NCI-H1436 treated with DMSO at 0.1 percent for 48 hours (cell line): ENCODE results near the gene GFY.

Experiments used
- DNase-seq: peaks from one replicate; lab custom pipeline; 2025; lab: John Stamatoyannopoulos, UW

The GFY gene

DNA sequence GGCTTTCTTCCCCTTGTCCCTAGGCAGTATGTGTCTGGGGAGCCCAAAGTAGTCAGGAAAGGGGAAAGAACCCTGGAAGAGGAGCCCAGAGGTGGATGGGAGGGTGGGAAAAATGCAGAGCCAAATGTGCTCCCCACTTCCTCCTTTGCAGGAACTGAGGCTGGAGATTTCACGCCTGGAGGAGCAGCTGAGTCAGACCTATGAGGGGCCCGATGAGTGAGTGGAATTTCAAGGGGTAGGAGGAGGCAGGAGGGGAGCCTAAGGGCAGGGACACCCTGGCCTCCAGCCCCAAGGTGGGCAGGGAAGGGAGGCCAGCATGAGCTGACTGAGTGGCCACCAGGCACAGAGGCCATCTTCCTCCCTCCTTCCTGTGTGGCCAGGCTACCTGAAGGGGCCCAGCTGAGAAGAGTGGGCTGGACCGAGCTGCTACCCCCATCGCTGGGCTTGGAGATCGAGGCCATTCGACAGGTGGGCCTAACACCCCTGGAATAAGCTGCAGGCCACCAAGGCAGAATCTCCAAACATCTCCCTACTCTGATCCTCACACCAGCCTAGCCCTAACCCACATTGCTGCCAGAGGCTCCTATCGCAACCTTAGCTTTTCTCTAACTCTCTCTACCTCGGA, 16.3 kb upstream of the GFY start:
- DNase-seq = no peak

DNA sequence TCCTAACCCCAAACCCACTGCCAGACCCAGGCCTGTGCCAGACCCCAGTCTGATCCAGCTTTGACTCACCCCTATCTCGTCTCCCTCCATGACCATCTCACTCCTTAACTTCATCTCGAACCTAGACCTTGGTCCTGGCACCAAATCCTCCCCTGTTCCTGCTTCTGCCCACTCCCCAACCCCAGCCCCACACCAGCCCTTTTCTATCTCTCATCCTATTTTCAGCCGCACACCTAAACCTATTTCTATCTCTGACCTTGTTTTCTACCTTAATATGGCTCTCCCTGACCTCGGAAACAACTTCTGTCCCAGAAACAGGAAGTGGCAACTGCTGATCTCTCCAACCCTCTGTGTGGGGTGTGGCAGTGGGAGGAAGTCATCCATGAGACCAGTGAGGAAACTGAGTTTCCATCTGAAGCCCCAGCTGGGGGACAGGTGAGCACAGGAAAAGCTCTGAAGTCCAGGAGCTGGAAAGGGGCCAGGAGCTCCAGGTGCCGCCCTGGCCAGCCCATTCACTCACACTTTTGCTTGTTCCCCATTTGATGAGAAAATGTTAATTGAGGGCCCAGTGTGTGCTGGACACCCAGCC, 15.7 kb upstream of the GFY start:
- no peak for DNase-seq

DNA sequence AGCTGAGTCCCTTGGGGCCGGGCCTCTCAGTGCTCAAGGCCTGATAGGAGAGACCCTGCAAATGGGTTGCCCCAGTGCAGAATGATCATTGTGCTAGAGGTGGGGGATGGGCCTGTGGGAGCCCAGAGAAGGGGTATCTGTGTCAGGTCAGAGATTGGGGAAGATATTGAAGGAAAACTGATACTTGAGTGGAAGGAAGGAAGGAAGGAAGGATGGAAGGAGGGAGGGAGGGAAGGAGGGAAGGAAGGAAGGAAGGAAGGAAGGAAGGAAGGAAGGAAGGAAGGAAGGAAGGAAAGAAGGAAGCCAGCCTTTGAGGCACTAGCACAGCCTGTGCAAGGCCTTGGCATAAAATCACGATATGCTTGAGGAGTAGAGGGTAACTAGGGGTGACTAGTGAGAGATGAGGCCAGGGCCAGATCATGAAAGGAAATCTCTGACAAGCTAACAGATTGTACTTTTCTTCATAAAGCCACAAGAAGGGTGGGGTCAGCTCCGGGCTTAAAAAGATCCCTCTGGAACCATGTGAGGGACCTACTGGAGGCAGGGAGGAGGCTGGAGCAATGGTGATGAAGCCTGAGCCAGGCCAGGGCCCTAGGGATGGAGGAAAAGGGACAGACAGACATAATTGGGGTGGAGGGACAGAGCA, 13.4 kb upstream of the GFY start:
- no peak for DNase-seq

DNA sequence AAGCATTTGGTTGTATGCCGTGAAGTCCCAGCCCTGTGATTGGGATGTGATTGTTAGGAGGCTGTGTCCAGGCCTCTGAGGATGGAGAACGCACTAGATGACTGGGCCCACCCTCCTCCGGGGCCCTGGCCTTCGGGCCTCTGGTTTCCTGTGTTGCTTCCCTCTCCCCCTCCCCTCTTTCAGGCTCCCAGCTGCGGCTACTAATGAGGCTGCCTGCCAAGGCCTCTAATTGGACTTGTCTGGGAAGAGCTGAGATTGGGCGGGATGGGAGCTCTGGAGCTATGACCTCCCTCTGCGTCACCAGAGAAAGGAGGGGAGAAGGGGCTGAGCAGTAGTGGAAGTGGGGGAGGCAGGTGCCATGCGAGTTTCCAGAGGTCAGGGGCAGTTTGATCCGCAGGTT, 11.8 kb upstream of the GFY start:
- DNase-seq = no peak

DNA sequence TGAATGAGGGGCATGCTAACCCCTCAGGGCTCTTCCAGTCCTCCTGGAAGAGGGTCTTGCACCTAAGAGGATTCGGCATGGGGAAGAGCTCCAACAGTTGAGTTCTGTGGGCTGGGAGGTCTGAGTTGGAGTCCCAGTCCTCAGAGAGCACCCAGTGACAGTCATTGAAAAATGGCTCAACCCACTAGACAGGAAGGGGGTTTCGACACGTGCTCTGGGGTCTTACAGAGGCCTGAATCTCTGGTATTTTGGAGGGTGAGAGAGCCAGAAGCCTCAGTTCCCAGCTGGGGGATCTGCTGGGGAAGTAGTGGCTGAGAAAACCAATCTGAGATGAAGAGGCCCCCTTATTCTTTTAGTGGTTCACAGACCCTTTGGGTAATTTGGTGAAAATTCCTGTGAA, 10.9 kb upstream of the GFY start:
- no peak for DNase-seq

DNA sequence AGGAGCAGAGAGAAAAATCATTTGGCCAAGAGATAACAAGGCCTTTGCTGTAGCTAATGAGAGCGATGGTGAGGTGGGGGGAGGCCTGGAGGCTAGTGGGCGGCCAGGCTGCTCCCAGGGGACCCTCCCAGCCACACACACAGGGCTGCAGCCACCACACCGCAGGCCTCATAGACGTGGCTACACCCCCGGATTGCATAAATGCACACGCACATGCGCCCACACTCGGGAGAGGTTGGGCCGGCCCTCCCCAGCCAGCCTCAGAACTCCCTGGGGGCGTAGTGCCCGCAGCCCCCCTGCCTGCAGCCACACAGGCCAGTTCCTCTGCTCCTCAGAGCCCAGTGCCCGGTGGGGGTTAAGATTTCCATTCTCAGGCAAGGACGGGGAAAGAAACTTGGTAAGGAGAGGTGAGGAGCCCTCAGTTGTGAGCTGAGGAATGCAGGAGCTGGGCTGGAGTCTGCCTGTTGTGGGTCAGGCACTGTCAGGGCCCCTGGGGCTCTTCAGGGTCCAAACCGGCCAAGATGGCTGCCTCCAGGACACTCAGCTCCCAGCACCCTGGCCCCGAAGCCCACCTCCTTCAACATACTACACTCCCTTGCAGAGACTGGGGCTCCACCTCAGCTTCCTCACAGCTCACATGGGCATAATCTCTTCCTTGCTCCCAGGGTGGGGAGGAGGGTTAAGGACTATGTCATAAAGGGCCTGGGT, 9.9 kb upstream of the GFY start:
- DNase-seq = no peak

DNA sequence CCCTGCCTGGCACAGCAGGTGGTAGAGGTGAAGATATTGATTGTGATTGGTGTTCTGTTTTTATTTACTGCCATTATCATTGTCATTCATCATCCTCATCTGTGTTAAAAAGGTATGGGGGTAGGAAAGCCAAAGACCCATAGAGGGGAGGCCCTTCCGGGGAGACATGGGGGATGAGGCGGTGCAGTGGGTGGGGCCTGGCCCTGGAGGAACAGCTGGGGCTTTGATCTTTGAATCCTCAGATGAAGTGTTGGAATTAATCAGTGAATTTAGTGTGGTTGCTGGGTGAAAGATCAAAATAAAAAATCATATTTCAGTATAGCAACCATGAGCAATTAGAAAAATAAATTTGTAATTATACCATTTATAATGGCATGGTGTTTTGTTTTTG, 9.4 kb upstream of the GFY start:
- DNase-seq = no peak

DNA sequence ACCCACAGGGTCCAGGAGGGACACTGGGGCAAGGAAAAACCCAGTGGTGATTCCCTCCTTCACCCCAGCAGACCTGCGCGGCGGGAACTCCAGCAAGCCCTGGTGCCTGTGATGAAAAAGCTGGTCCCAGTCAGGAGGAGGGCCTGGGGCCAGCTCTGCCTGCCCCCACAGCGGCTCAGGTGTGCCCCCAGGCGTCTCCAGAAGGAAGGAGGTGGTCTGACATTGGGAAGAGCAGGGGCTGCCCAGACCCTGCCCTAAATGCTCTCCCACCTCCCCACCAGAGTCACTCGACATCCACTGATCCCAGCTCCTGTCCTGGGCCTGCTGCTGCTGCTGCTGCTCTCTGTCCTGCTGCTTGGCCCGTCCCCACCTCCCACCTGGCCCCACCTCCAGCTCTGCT, 8.1 kb upstream of the GFY start:
- no peak for DNase-seq

DNA sequence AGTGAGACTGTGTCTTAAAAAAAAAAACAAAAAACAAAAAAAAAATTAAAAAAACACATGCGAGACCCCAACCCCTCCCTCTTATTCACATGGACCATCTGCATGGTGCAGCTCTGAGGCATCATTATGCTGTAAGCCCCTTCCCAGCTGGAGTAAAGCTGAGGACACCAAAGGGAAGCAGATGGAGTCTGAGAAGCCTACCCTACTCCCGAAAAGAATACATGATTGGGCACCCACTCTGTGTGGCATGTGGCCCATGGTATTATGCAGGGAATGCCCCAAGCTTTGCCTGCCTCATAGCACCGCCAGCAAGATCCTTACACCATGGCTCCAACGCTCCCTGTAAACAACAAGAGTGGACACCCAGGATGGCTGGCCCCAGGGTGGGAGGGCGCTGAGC, 6.7 kb upstream of the GFY start:
- no peak for DNase-seq

DNA sequence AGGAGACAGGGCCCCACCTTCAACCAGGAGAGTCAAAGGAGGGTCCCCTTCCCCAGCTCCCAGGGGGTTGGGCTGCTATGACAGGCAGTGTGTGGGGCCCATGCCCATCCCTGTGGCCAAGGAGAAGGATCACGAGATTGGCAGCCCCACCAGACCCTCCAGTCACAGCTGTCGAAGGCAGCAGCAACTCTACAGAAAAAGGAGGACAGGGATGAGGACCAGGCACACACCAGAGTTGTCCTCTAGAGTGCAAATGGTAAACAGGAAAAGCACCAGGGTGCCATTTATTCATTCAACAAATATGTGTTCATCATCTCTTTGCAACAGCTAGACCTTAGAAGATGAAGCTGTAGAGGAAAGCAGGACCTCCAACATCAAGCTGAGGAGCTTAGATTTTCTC, 6.0 kb upstream of the GFY start:
- DNase-seq = no peak

DNA sequence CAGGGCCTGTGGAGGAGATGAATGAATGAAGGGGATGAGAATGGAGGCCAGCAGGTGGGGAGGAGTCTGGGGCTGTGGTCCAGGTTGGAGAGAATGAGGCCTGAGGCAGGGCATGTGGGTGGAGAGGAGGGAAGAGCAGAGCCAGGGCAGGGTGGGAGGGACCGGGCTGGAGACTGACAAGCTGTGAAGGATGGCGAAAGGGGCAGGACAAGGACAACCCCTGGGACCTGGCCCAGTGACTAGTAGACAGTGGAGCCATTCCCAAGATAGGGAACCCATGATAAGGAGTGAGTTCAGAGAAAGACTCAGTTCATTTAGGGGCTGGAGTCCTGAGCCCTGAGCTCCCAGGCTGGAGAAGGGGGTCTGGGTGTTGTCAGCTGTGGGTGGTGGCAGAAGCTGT, 5.0 kb upstream of the GFY start:
- DNase-seq = no peak

DNA sequence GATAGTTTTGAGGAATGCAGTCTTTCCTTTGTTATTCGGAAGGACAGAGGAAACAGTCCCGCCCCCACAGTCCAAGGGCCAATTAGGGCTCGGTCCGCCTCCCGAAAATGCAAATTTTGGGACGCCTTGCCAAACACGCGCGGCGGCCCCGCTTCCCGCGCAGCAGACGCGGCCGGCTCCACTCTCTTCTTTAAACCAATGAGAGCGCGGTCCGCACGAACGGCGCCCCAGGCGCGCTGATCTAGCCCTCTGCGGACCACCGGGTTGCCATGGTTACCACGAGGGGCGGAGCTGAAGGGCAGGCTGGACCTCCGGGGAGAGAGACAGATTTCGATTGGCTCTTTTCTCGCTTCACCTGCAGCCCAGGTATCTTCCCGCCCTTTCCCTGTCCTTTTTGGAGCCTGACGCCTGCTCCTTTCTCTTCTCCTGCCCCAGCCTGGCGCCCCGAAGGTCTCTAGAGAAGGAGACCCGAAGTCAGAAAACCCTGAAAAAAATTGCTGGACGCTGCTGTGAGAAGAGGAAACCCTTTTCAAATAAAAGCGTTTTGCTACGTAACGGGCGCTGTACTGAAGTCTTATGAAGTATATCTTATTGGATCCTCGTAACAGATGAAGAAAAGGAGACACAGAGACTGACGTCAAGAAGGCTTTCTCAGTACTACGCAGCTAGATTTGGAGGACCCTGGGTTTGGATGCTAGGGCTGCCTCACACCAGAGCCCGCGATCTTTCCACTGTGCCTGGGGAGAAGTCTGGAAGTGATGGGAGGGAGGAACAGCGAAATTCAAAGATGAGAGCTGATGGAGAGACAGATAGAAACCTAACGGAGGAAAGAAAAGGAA, 3.9 kb upstream of the GFY start:
- DNase-seq = peak; percentile 89

DNA sequence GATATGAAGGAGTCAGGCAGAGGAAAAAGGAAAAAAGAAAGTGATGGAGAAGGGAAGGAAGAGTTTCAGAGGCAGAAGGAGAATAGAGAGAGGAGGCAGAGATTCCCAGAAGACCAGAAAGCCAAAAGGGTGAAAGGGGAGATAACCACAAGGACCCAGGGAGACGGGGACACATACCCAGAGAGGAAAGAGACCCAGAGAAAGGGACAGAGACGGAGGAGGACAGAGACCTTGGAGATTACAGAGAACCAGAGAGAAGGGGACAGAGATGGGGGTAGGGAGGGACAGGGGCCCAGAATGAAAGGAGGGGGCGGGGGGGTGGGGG, 3.3 kb upstream of the GFY start:
- DNase-seq = no peak

DNA sequence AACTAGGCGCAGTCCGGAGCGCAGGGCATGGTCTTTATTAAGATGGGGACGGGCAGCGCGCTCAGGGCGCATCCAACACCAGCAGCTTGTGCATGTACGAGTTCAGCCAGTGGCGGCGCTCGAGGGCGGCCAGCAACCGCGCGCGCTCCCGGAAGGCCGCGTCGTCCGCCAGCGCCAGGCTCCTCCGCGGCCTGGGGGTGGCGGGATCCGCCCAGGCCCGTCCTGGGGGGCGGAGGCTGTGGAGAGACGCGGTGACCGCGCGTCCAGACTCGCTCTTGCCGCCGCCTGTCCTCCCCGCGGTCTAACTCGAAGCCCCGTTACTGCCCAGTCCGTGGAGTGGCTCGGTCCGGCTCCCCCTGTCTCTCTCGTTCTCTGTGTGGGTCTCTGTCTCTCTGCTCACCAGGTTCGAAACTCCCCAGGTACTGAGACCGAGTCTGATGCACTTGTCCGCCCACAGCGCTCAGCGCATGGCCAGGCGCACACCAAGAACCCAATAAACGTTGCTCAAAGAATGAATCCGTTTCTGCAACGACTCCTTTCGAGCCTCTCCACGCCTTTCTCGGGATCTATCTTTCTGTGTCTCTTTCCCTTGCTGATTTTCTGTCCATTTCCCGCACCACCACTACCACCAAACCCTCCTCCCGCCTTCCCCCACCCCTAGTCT, 2.6 kb upstream of the GFY start:
- DNase-seq = no peak

DNA sequence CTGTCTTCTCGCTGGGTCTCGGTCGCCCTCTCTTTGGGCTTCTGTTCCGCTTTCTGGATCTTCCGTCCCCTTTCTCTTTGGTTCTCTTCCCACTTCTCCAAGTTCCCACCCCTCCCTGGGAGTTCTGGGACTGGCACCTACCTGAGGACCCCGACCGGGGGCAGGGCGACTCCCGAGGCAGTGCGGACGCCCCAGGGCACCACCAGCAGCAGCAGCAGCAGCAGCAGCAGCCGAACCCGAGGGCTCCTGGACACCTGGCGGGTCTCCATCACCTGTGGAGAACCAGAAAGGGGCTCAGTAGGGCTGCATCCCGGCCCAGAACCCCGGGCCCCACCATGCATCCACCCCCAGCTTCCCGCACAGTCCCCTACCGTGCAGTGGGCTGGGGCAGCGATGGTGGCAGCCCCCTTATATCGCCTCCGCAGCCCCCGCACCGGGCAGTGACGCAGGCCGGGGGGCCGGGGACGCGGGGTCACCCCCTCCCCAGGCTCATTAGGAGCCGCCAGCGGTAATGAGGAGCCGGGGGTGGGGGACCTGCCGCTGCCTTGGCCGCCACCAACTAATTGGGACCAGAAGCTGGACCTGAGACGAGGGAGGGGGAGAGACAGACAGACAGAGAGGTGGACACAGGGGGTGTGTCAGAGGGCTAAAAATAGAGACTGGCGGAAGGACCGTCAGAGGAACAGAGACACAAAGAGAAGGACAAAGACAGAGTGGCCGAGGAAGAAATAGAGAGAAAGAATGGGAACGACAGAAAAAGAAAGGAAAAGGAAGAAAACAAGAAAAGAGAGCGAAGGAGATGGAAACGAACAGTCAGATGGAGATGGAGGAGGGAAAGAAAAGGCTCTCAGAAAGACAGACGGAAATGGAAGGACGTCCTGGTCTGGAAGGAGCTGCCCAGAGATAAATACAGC, 1.9 kb upstream of the GFY start, which contains the start of gene PTH2:
TSS of gene PTH2 (minus strand) at position 371 of the 914 bp plus-strand sequence. CDS start at position 269, 102 bp downstream.
- no peak for DNase-seq

DNA sequence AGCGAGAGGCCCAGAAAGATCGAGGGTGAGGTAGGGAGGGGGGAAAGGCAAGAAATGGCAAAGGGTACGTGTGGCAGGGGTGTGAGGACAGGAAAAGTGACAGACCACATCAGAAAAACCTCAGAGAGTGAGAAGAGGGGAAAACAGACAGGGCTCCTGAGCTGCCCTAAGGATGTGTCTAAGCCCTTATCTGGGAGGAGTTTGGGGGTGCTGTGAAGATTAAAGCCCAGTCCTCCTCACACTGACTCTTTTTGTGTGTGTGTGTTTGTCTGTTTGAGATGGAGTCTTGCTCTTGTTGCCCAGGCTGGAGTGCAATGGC, 1.2 kb upstream of the GFY start:
- no peak for DNase-seq

DNA sequence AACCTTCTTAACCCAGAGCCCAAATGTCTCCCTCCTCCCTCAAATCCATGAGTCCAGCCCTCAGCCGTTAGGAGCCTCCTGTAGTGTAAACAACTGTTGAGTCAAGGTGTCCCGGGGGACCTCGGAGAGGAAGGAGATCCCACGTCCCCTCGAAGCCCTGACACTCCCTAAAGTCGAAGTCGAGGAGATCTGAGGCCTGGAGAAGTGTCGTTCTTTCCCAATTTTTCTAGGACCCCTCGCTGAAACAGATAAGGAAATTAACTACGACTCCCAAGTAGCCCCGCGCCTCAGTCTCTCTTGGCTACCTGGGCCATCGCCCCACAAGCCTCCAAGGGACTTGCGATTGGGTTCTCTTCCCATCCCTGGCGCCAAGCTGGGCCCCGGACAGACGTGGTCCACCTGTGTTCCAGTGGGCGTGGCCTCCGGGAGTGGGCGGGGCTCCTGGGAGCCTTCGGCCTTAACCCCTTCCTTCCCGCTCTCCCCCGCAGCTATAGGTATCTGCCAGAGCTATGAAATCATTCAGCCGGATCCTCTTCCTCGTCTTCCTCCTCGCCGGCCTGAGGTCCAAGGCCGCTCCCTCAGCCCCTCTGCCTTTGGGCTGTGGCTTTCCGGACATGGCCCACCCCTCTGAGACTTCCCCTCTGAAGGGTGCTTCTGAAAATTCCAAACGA, 869 bp downstream of the GFY start:
- DNase-seq = no peak

DNA sequence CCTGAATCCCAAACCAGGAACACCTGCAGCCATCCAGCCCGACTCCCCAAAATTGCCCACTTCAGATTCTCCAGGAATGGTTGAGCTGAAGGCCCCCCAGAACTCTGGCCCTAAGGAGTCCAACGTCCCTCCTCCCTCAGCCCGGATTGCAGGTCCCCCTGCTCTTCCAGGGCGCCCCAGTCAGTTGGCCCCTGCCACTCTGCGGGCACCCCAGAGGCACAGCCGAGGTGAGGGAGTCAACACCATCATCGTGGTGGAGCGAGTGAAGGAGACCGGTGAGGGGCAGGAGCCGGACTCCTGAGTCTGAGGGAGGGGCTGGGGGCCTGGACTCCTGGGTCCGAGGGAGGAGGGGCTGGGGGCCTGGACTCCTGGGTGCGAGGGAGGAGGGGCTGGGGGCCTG, 2.2 kb downstream of the GFY start:
- DNase-seq = no peak

DNA sequence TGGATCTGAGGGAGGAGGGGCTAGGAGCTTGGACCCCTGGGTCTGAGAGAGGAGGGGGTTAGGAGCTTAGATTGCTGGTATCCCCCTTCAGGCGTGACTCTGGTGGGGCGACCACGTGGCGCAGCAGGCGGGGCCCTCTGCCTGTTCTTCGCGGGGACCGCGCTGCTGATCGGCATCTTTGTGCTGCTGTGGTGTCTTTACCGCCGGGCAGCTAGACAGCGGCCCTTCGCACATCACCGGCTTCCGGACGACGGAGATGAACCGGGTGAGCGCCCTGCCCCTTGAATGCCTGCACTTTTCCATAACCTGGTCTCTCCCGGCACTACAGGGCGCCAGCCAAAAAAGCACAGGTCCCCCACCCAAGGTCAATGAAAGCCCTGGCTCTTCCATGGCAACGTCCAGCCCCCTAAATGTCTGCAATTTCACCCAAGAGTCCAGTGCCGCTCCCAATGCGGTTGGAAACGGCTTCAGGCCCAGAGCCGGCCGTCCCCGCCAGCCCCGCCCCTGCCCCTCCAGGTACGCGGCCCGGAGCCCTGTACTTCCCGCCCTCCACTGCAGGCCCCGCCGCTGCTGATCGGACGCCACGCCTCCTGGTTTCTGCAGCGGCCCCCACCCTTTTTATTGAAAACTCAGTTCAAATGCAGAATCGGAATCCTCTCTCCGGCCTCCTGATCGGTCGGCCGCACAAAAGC, 2.8 kb downstream of the GFY start:
- no peak for DNase-seq
